Measurements from ENCODE around the gene GAD2. TPM values are rescaled to one million over a fixed set of nuclear protein-coding genes. Genes with fewer than 3 reads are reported as not detected.

Gene GAD2
- not detected in 2 replicates for total RNA-seq

DNA sequence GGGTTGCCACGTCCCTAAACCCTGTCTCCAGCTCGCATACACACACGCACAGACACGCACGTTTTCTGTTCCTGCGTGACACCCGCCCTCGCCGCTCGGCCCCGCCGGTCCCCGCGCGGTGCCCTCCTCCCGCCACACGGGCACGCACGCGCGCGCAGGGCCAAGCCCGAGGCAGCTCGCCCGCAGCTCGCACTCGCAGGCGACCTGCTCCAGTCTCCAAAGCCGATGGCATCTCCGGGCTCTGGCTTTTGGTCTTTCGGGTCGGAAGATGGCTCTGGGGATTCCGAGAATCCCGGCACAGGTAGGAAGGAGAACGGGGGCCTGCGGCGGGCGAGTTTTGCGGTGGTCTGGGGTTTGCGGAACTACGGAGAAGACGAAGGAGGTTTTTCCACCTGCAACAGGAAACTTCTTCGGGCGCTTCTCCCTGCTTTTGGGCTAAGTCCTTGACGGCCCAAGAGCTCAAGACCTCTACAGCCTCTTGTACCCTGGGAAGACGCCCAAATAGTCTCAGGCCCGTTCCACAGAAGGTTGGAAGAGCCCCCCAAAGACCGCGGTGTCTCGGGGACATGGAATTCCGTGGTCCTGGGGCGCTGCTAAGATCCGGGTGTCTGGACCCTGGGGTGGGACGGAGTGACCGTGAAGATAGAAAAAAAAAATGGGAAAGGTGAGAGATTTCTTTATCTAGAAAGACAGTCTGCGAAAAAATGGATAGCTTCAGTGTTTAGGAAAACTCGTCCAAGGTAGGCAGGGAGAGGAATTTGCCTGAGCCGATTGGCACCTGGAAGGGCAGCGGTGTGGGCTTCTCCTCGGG lies at the start of gene GAD2:
Gene GAD2, plus strand, starts transcription at position 190 of the 811 bp plus-strand sequence. Its CDS starts 36 bp downstream, at position 226.

Other genes starting within 250 kb of the GAD2 start
- not detected in 2 replicates for gene APBB1IP, start 221.6 kb downstream of the GAD2 start, total RNA-seq